ENCODE measurements around the gene NPPB. TPM values are rescaled to one million over a fixed set of nuclear protein-coding genes. Genes with fewer than 3 reads are reported as not detected.

The NPPB gene
- total RNA-seq, 4 donors from 2014 or later, result not detected

- Histone ChIP-seq H3K4me3 (no peak overlapping the region), H3K36me3 (peaks cover 0 to 97% (median 17%) of the 10 kb centered on the region in 3 donors), H3K27ac (no peak overlapping the region), H3K27me3 (no peaks in the 10 kb centered on the region), H3K4me1 (no peaks in the 10 kb centered on the region), H3K9me3 (no peaks in the 10 kb centered on the region)
- WGBS, 2 donors, result 58 to 65% methylated on average over 19 of the region's 19 CpGs
- no peak for TF ChIP-seq EP300 (IDR thresholded peaks at IDR 0.05)
- no peak for TF ChIP-seq CTCF (IDR thresholded peaks at IDR 0.05)
- no peak for TF ChIP-seq POLR2A (IDR thresholded peaks at IDR 0.05)
- peak in 1 of 2 donors; percentile 23 for DNase-seq (ENCODE audit: low spot score in 2 of 2)
These were observed 16.3 kb downstream of the NPPB start for GRCh38 chr1:11842154-11843041.

GRCh38 chr1:11841245-11842153 lies 17.2 kb downstream of the NPPB start:
- Histone ChIP-seq H3K4me1 (no peaks in the 10 kb centered on the region), H3K27ac (no peak overlapping the region), H3K27me3 (no peaks in the 10 kb centered on the region), H3K9me3 (no peaks in the 10 kb centered on the region), H3K4me3 (no peak overlapping the region), H3K36me3 (peaks cover 0 to 98% (median 25%) of the 10 kb centered on the region in 3 donors)
- TF ChIP-seq CTCF (IDR thresholded peaks at IDR 0.05), result no peak
- no peak for TF ChIP-seq POLR2A (IDR thresholded peaks at IDR 0.05)
- no peak for TF ChIP-seq EP300 (IDR thresholded peaks at IDR 0.05)
- DNase-seq (ENCODE audit: low spot score in 2 of 2), result no peak
- 73 to 81% methylated on average over 16 to 17 of the region's 17 CpGs for WGBS, 2 donors

- no peak for TF ChIP-seq POLR2A (IDR thresholded peaks at IDR 0.05)
- no peak for TF ChIP-seq CTCF (IDR thresholded peaks at IDR 0.05)
- no peak for TF ChIP-seq EP300 (IDR thresholded peaks at IDR 0.05)
- peaks cover 0 to 99% (median 32%) of the 10 kb centered on the region in 3 donors for H3K36me3 ChIP-seq
- no peak overlapping the region for H3K27ac ChIP-seq
- H3K4me3 ChIP-seq, result no peak overlapping the region
- no peaks in the 10 kb centered on the region for H3K9me3 ChIP-seq
- 76 to 89% methylated on average over 18 to 20 of the region's 20 CpGs for WGBS, 2 donors
- H3K27me3 ChIP-seq, result no peaks in the 10 kb centered on the region
- no peaks in the 10 kb centered on the region for H3K4me1 ChIP-seq
- DNase-seq (ENCODE audit: low spot score in 2 of 2), result no peak
These were observed 18.7 kb downstream of the NPPB start for GRCh38 chr1:11839727-11840705.

- H3K4me3 ChIP-seq, result no peak overlapping the region
- peak; percentile 55 to 62 for DNase-seq (ENCODE audit: low spot score in 2 of 2)
- WGBS, 2 donors, result 63% methylated on average over 40 of the region's 40 CpGs
These were observed 20.1 kb downstream of the NPPB start for GRCh38 chr1:11838349-11839272.

More at GRCh38 chr1:11838349-11839272, 20.1 kb downstream of the NPPB start:
- peaks cover 0 to 99% (median 40%) of the 10 kb centered on the region in 3 donors for H3K36me3 ChIP-seq
- H3K27ac ChIP-seq, result no peak overlapping the region
- no peaks in the 10 kb centered on the region for H3K9me3 ChIP-seq
- no peaks in the 10 kb centered on the region for H3K27me3 ChIP-seq
- TF ChIP-seq CTCF (IDR thresholded peaks at IDR 0.05) (peak; percentile 94 to 97 (median 97)), POLR2A (IDR thresholded peaks at IDR 0.05) (no peak), EP300 (IDR thresholded peaks at IDR 0.05) (peak in 1 of 2 donors; percentile 44)
- H3K4me1 ChIP-seq, result no peaks in the 10 kb centered on the region

All from tibial nerve (tissue), 4 donors.